OCI-LY3 (cell line): ENCODE data around the gene ITGAX.

Experiments
- H2AFZ ChIP-seq: fragments of 200-600, 300-600 bp; shearing (Covaris generic); 2 replicates; pipeline ENCODE4 v1.6.0; 2014; ENCODE audit warnings: antibody characterized with exemption, low read depth, low read length
- H3K27ac ChIP-seq: fragments of 200-600, 300-600 bp; sonication (generic); 2 replicates; pipeline ENCODE4 v1.5.1; 2014; ENCODE audit warnings: mild to moderate bottlenecking, low read length, moderate library complexity, mixed read lengths
- H3K27me3 ChIP-seq: fragments of 200-600, 300-600 bp; sonication (generic); 2 replicates; pipeline ENCODE4 v1.6.1; 2014; ENCODE audit warnings: low read depth, low read length, mixed read lengths
- H3K36me3 ChIP-seq: fragments of 200-600, 300-600 bp; sonication (generic); replicated peaks from 2 replicates; pipeline ENCODE3; 2014; ENCODE audit warnings: low read depth, low read length, mixed read lengths
- H3K4me1 ChIP-seq: fragments of 300-600, 200-600 bp; sonication (generic); 2 replicates; pipeline ENCODE4 v1.6.1; 2014; ENCODE audit warnings: low read length, mixed read lengths
- H3K4me2 ChIP-seq: fragments of 200-600, 300-600 bp; sonication (generic); 2 replicates; pipeline ENCODE4 v1.6.1; 2014; ENCODE audit warnings: low read length, mixed read lengths
- H3K4me3 ChIP-seq: fragments of 300-600, 200-600 bp; sonication (generic); 2 replicates; pipeline ENCODE4 v1.5.1; 2014; ENCODE audit warnings: antibody characterized with exemption, mild to moderate bottlenecking, low read length, moderate library complexity
- H3K79me2 ChIP-seq: fragments of 300-600, 200-600 bp; shearing (Covaris generic); 2 replicates; pipeline ENCODE4 v1.6.1; 2014; ENCODE audit warnings: mild to moderate bottlenecking, low read length, mixed read lengths
- H3K9ac ChIP-seq: fragments of 300-600, 200-600 bp; shearing (Covaris generic); 2 replicates; pipeline ENCODE4 v1.6.0; 2014; ENCODE audit warnings: mild to moderate bottlenecking, low read length, moderate library complexity
- H3K9me3 ChIP-seq: fragments of 200-600, 300-600 bp; shearing (Covaris generic); 2 replicates; pipeline ENCODE4 v1.6.1; 2014; ENCODE audit warnings: low read length, mixed read lengths; ENCODE audit not compliant: insufficient read depth
- H4K20me1 ChIP-seq: fragments of 200-600, 300-600 bp; sonication (generic); 2 replicates; pipeline ENCODE4 v1.6.1; 2016; ENCODE audit warnings: low read length, mixed read lengths; ENCODE audit not compliant: insufficient read depth
- CTCF ChIP-seq: fragments of 200-600, 300-600 bp; sonication (generic); IDR thresholded peaks from 2 replicates; pipeline ENCODE4 v1.5.1; 2014; ENCODE audit warnings: antibody characterized with exemption, low read length, low read depth
- EZH2phosphoT487 ChIP-seq: fragments of 200-600 bp; shearing (Covaris generic); IDR thresholded peaks from 2 replicates; pipeline ENCODE4 v1.6.1; 2018; ENCODE audit warnings: antibody characterized with exemption, mixed run types, low read depth

ITGAX gene

DNA sequence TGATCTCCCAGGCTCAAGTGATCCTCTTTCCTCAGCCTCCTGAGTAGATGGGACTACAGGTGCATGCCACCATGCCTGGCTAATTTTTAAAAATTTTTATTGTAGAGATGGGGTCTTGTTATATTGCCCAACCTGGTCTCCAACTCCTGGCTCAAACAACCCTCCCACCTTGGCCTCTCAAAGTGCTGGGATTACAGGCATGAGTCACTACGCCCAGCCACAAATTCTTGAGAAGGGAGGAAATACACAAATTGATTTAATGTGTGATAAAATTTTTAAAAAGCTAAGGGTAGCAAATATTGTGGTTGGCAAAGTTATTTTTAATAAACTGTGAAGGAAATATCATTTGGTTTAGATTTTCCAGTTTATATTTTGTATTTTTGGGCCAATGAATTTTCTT, 47.7 kb downstream of the ITGAX start:
- TF ChIP-seq EZH2phosphoT487 (no peak), CTCF (no peak)
- no peak overlapping the region for H3K4me2 ChIP-seq
- no peaks in the 10 kb centered on the region for H3K4me1 ChIP-seq
- no peaks in the 10 kb centered on the region for H3K79me2 ChIP-seq
- H3K36me3 ChIP-seq, result no peaks in the 10 kb centered on the region
- no peak overlapping the region for H3K9ac ChIP-seq
- H3K27me3 ChIP-seq, result no peaks in the 10 kb centered on the region
- no peak overlapping the region for H3K27ac ChIP-seq
- H4K20me1 ChIP-seq, result no peaks in the 10 kb centered on the region
- no peaks in the 10 kb centered on the region for H3K9me3 ChIP-seq
- H2AFZ ChIP-seq, result no peak overlapping the region
- no peak overlapping the region for H3K4me3 ChIP-seq

DNA sequence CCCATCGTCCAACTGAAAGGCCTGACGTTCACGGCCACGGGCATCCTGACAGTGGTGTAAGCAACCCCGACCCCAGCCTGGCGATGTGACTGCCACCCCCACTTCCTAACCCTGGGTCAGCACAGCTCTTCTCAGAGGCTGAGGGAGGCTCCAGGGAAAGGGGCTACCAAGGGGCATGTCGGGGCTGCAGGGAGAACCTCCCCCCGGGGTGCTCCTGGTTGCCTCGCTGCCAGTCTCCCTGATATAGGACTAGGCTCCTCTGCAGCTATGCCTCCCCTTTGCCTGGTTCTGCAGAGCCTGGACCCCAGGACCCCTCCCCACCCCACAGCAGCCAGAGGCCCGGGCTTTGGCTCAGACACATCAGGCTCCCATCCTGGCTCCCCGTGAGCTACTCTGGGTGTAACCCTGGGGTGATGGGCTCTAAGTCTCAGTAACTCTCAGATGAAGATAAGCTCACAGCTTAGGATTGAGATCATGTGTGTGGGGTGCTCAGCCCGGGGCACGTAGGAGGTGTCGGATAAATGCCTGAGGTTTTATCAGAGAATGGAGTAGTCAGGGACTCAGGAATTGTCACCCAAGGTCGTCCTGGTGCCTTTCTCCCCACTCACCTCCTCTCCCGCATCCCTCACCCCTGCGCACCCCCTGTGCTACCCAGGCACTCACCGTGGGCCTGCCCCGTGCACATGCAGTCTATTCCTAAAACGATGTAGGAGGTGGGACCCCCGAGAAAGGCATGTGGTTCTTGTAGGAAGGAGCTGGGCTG, 48.8 kb downstream of the ITGAX start:
- H3K36me3 ChIP-seq, result no peaks in the 10 kb centered on the region
- no peak for TF ChIP-seq CTCF
- H3K9me3 ChIP-seq, result no peaks in the 10 kb centered on the region
- no peaks in the 10 kb centered on the region for H4K20me1 ChIP-seq
- H3K4me2 ChIP-seq, result no peak overlapping the region
- H3K27ac ChIP-seq, result no peak overlapping the region
- no peak overlapping the region for H3K4me3 ChIP-seq
- H3K79me2 ChIP-seq, result no peaks in the 10 kb centered on the region
- H3K27me3 ChIP-seq, result no peaks in the 10 kb centered on the region
- H3K9ac ChIP-seq, result no peak overlapping the region
- no peak overlapping the region for H2AFZ ChIP-seq
- no peaks in the 10 kb centered on the region for H3K4me1 ChIP-seq

DNA sequence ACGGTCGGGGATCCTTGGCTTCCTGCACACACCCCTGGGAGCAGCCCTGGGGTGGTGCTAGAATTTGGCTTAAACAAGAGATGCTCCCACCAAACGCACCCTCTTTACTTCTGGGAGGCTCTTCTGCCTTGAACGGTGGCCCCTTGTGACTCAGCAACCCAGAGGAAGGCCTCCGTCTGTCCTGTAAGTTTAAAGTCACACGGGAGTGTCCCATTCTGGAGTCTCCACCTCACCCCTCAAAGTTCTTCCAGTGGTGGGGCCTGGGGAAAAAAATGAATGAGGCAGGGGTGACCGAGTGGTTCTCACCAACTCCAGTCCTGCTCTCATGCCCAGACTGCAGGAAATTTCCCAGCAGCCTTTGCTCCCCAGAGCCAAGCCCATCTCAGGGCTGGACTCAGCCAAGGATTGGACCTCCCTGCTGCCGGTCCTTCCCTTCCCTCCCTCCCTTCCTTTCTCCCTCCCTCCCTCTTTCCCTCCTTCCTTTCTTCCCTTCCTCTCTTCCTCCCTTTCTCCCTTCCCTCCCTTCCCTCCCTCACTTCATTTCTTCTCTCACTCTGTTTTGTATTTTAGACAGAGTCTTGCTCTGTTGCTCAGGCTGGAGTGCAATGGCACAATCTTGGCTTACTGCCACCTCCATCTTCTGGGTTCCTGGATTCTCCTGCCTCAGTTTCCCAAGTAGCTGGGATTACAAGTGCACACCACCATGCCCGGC, 49.5 kb downstream of the ITGAX start:
- Histone ChIP-seq H3K9me3 (no peaks in the 10 kb centered on the region), H3K27ac (no peak overlapping the region), H3K4me1 (no peaks in the 10 kb centered on the region), H2AFZ (no peak overlapping the region), H3K27me3 (no peaks in the 10 kb centered on the region), H3K4me2 (no peak overlapping the region), H3K9ac (no peak overlapping the region), H4K20me1 (no peaks in the 10 kb centered on the region), H3K4me3 (no peak overlapping the region), H3K79me2 (no peaks in the 10 kb centered on the region), H3K36me3 (no peaks in the 10 kb centered on the region)
- TF ChIP-seq EZH2phosphoT487 (no peak), CTCF (no peak)

DNA sequence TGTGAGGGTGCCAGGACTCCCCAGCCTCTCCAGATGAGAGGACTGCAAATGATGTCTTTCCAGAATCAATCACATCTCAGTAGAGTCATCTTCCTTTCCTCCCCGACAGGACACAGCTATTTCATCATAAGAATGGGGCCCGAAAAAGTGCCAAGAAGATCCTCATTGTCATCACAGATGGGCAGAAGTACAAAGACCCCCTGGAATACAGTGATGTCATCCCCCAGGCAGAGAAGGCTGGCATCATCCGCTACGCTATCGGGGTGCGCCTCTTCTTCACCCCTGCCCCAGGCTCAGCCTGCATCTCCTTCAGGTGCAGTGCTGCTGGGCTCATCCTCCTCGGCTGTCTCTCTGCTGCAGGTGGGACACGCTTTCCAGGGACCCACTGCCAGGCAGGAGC, 52.4 kb downstream of the ITGAX start:
- no peak overlapping the region for H3K27ac ChIP-seq
- no peaks in the 10 kb centered on the region for H3K36me3 ChIP-seq
- no peak overlapping the region for H3K4me2 ChIP-seq
- no peak for TF ChIP-seq CTCF
- TF ChIP-seq EZH2phosphoT487, result no peak
- H4K20me1 ChIP-seq, result no peaks in the 10 kb centered on the region
- no peaks in the 10 kb centered on the region for H3K9me3 ChIP-seq
- no peaks in the 10 kb centered on the region for H3K27me3 ChIP-seq
- no peaks in the 10 kb centered on the region for H3K79me2 ChIP-seq
- no peaks in the 10 kb centered on the region for H3K4me1 ChIP-seq
- no peak overlapping the region for H3K4me3 ChIP-seq
- no peak overlapping the region for H2AFZ ChIP-seq
- no peak overlapping the region for H3K9ac ChIP-seq
